OCI-LY1 (cell line): ENCODE measurements around the gene AFF1.

Source experiments
- CTCF ChIP-seq: fragments of 200-600 bp; sonication (generic), shearing (Covaris generic); IDR thresholded peaks from 2 replicates; pipeline ENCODE4 v1.5.1; 2017; ENCODE audit warnings: mild to moderate bottlenecking, antibody characterized with exemption, low read length, moderate library complexity, mixed read lengths
- EZH2 ChIP-seq: fragments of 200-600 bp; sonication (generic), shearing (Covaris generic); IDR thresholded peaks from 2 replicates; pipeline ENCODE4 v1.8.0; 2017; ENCODE audit warnings: borderline replicate concordance, mixed run types, mild to moderate bottlenecking, antibody characterized with exemption, low read length, moderate library complexity, mixed read lengths

DNA sequence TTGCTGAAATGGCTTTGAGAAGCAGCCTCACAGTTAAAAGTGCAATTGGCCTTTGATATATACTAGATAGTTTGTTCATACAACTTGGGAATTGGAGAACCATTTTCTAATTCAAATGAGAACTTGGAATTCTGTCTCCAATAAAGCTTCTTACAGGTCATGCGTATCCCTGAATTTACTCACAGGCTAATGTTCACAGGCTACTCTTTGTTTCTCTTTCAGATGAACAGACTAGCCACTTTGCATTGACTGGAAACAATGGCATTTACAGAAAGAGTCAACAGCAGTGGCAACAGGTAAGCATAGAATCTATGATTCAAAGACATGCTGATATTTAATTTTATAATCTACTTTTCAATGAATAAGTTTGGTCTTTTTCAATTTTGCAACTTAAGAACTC, 13.5 kb downstream of the AFF1 start:
- TF ChIP-seq CTCF (no peak), EZH2 (no peak)
